Suprapubic skin (tissue), 4 donors: Measurements from ENCODE around the gene ESR2. TPM values are rescaled to one million over a fixed set of nuclear protein-coding genes. Genes with fewer than 3 reads are reported as not detected.
"Not testable (repeated sequence)": the region's sequence is repeated elsewhere in the genome, so short reads cannot be mapped to it uniquely, and the experiment has no call there.

Experiments
- DNase-seq, 2 donors: peaks; one replicate each; pipeline ENCODE4 v3.0.0-alpha.2; 2019; ENCODE audit warnings: low spot score in 2 of 2
- H3K27ac ChIP-seq: fragments of 200-600 bp; sonication (generic); one replicate; pipeline ENCODE4 v1.5.1; 2019
- H3K27me3 ChIP-seq: fragments of 200-600 bp; sonication (generic); one replicate; pipeline ENCODE4 v1.5.1; 2019
- H3K36me3 ChIP-seq: fragments of 200-600 bp; sonication (generic); one replicate; pipeline ENCODE4 v1.5.1; 2019
- H3K4me1 ChIP-seq: fragments of 200-600 bp; sonication (generic); one replicate; pipeline ENCODE4 v1.5.1; 2019
- H3K4me3 ChIP-seq: fragments of 200-600 bp; sonication (generic); one replicate; pipeline ENCODE4 v1.5.1; 2019; ENCODE audit warnings: mild to moderate bottlenecking
- H3K9me3 ChIP-seq: fragments of 200-600 bp; sonication (generic); one replicate; pipeline ENCODE4 v1.5.1; 2019
- CTCF ChIP-seq, 2 donors: fragments of 200-600 bp in 1 of 2; fragments of 450-650 bp in 1 of 2; sonication (generic) in 1 of 2; IDR thresholded peaks; one replicate each; pipeline ENCODE4 v1.5.1; 2016 to 2019; ENCODE audit warnings: antibody characterized with exemption in 2 of 2, mild to moderate bottlenecking in 1 of 2, moderate library complexity in 1 of 2
- EP300 ChIP-seq: sonication (generic); formaldehyde crosslinking; IDR thresholded peaks from one replicate; pipeline ENCODE4 v1.6.1; 2017; ENCODE audit warnings: antibody characterized with exemption
- POLR2A ChIP-seq, 2 donors: fragments of 450-650 bp; IDR thresholded peaks; one replicate each; pipeline ENCODE4 v1.6.1; 2017; ENCODE audit warnings: antibody characterized with exemption in 2 of 2, mild to moderate bottlenecking in 2 of 2, moderate library complexity in 2 of 2
- POLR2AphosphoS5 ChIP-seq, 3 donors: sonication (generic); formaldehyde crosslinking; IDR thresholded peaks; one replicate each; pipeline ENCODE4 v1.6.1; 2017; ENCODE audit warnings: antibody characterized with exemption in 3 of 3
- WGBS: methylation state at CpG from one replicate; pipeline ENCODE4 v1.1.5; 2018; 5-methylcytosine and 5-hydroxymethylcytosine counted together
- total RNA-seq, 4 donors: library from RNA; depleted of rRNA; stranded (reverse); fragments of >200 nt; gene quantifications; one replicate each; pipeline ENCODE4 v1.1.0, GENCODE V29; 2016

The ESR2 gene
- total RNA-seq, 4 donors from 2014 or later = 0.38 to 1.4 (median 1.1) TPM; not detected in 1

GRCh38 chr14:64045091-64045490 lies 249.1 kb downstream of the ESR2 start:
- no peaks in the 10 kb centered on the region for H3K4me1 ChIP-seq
- H3K36me3 ChIP-seq = peaks cover 34% of the 10 kb centered on the region
- DNase-seq = no peak
- H3K9me3 ChIP-seq = no peaks in the 10 kb centered on the region
- WGBS = 82% methylated on average over 2 of the region's 2 CpGs
- H3K4me3 ChIP-seq = no peak overlapping the region
- TF ChIP-seq CTCF (IDR thresholded peaks at IDR 0.05) = no peak
- no peak for TF ChIP-seq POLR2AphosphoS5 (IDR thresholded peaks at IDR 0.05)
- TF ChIP-seq EP300 = no peak
- TF ChIP-seq POLR2A (IDR thresholded peaks at IDR 0.05) = no peak
- H3K27me3 ChIP-seq = no peaks in the 10 kb centered on the region
- H3K27ac ChIP-seq = no peak overlapping the region

GRCh38 chr14:64043296-64043695 lies 250.9 kb downstream of the ESR2 start:
- WGBS = 99% methylated on average over 6 of the region's 6 CpGs
- H3K4me3 ChIP-seq, H3K9me3 ChIP-seq, H3K27ac ChIP-seq, DNase-seq, H3K4me1 ChIP-seq, H3K27me3 ChIP-seq: not testable (repeated sequence)
- H3K36me3 ChIP-seq = peaks cover 21% of the 10 kb centered on the region

GRCh38 chr14:64040044-64040443 lies 254.1 kb downstream of the ESR2 start:
- no peaks in the 10 kb centered on the region for H3K9me3 ChIP-seq
- no peaks in the 10 kb centered on the region for H3K4me1 ChIP-seq
- DNase-seq = no peak
- H3K27ac ChIP-seq = no peak overlapping the region
- H3K27me3 ChIP-seq = no peaks in the 10 kb centered on the region
- TF ChIP-seq POLR2A (IDR thresholded peaks at IDR 0.05) (no peak), EP300 (no peak), POLR2AphosphoS5 (IDR thresholded peaks at IDR 0.05) (no peak), CTCF (IDR thresholded peaks at IDR 0.05) (no peak)
- H3K36me3 ChIP-seq = peaks cover 8% of the 10 kb centered on the region
- H3K4me3 ChIP-seq = no peak overlapping the region
- WGBS = 84% methylated on average over 2 of the region's 2 CpGs

GRCh38 chr14:64038841-64039542 lies 255.2 kb downstream of the ESR2 start:
- H3K36me3 ChIP-seq = peaks cover 8% of the 10 kb centered on the region
- H3K27ac ChIP-seq = no peak overlapping the region
- H3K4me3 ChIP-seq = no peak overlapping the region
- no peak for DNase-seq
- 79% methylated on average over 5 of the region's 5 CpGs for WGBS
- no peaks in the 10 kb centered on the region for H3K9me3 ChIP-seq
- TF ChIP-seq POLR2A (IDR thresholded peaks at IDR 0.05) = no peak
- TF ChIP-seq EP300 = no peak
- TF ChIP-seq POLR2AphosphoS5 (IDR thresholded peaks at IDR 0.05) = no peak
- TF ChIP-seq CTCF (IDR thresholded peaks at IDR 0.05) = no peak
- no peaks in the 10 kb centered on the region for H3K4me1 ChIP-seq
- no peaks in the 10 kb centered on the region for H3K27me3 ChIP-seq

- H3K27me3 ChIP-seq, H3K4me3 ChIP-seq, H3K36me3 ChIP-seq, H3K9me3 ChIP-seq, DNase-seq, H3K27ac ChIP-seq, H3K4me1 ChIP-seq: not testable (repeated sequence)
- 96% methylated on average over 37 of the region's 66 CpGs for WGBS
Measured at GRCh38 chr14:64037869-64038745, 256.1 kb downstream of the ESR2 start.

GRCh38 chr14:64035143-64035542 lies 259.0 kb downstream of the ESR2 start:
- peaks cover 17% of the 10 kb centered on the region for H3K36me3 ChIP-seq
- H3K27ac ChIP-seq = no peak overlapping the region
- DNase-seq = no peak
- no peak overlapping the region for H3K4me3 ChIP-seq
- no peaks in the 10 kb centered on the region for H3K9me3 ChIP-seq
- H3K27me3 ChIP-seq = no peaks in the 10 kb centered on the region
- WGBS = 77% methylated on average over 1 of the region's 1 CpG
- H3K4me1 ChIP-seq = no peaks in the 10 kb centered on the region
- TF ChIP-seq POLR2AphosphoS5 (IDR thresholded peaks at IDR 0.05) (no peak), POLR2A (IDR thresholded peaks at IDR 0.05) (no peak), CTCF (IDR thresholded peaks at IDR 0.05) (no peak), EP300 (no peak)
